HepG2 (cell line): ENCODE results near the gene PLCB2. TPM values are rescaled to one million over a fixed set of nuclear protein-coding genes. Genes with fewer than 3 reads are reported as not detected.

Experiments
- CAMTA2 ChIP-seq: sonication (generic); formaldehyde crosslinking; IDR thresholded peaks from 2 replicates; pipeline ENCODE4 v1.4.0; 2020; ENCODE audit warnings: mild to moderate bottlenecking, missing genetic modification reagents, borderline replicate concordance
- ELF1 ChIP-seq: sonication (generic); formaldehyde crosslinking; IDR thresholded peaks from 2 replicates; pipeline ENCODE4 v1.4.0; 2020; ENCODE audit warnings: missing genetic modification reagents
- GLI4 ChIP-seq: sonication (generic); formaldehyde crosslinking; IDR thresholded peaks from 2 replicates; pipeline ENCODE4 v1.5.1; 2020; ENCODE audit warnings: missing genetic modification reagents, mild to moderate bottlenecking, moderate library complexity, borderline replicate concordance
- KDM4B ChIP-seq: sonication (generic); formaldehyde crosslinking; IDR thresholded peaks from 2 replicates; pipeline ENCODE4 v1.4.0; 2020; ENCODE audit warnings: missing genetic modification reagents
- KLF12 ChIP-seq: sonication (generic); formaldehyde crosslinking; IDR thresholded peaks from 2 replicates; pipeline ENCODE4 v1.4.0; 2020; ENCODE audit warnings: missing genetic modification reagents, borderline replicate concordance
- MED8 ChIP-seq: sonication (generic); formaldehyde crosslinking; IDR thresholded peaks from 2 replicates; pipeline ENCODE4 v1.8.1; 2023; ENCODE audit warnings: mild to moderate bottlenecking, missing genetic modification reagents; ENCODE audit not compliant: insufficient replicate concordance
- MIER3 ChIP-seq: IDR thresholded peaks from 2 replicates; pipeline ENCODE4 v1.6.1; 2016; ENCODE audit warnings: missing compliant biosample characterization, borderline replicate concordance
- MTF1 ChIP-seq: sonication (generic); formaldehyde crosslinking; IDR thresholded peaks from 2 replicates; pipeline ENCODE4 v1.5.0; 2020; ENCODE audit warnings: missing genetic modification reagents
- RBM39 ChIP-seq: fragments of 200-400 bp; formaldehyde crosslinking; IDR thresholded peaks from one replicate; pipeline ENCODE4 v1.6.1; 2018; ENCODE audit warnings: antibody characterized with exemption, mild to moderate bottlenecking, low read depth, low read length; ENCODE audit not compliant: poor library complexity, severe bottlenecking
- TFDP1 ChIP-seq: IDR thresholded peaks from 2 replicates; pipeline ENCODE4 v1.6.1; 2016; ENCODE audit warnings: missing compliant biosample characterization, missing genetic modification reagents, borderline replicate concordance
- THAP9 ChIP-seq: sonication (generic); formaldehyde crosslinking; IDR thresholded peaks from 2 replicates; pipeline ENCODE4; 2020; ENCODE audit warnings: missing genetic modification reagents, mild to moderate bottlenecking, borderline replicate concordance
- UBTF ChIP-seq: sonication (generic); formaldehyde crosslinking; IDR thresholded peaks from 2 replicates; pipeline ENCODE4 v1.4.0; 2020; ENCODE audit warnings: mild to moderate bottlenecking, missing genetic modification reagents
- YEATS4 ChIP-seq: sonication (generic); formaldehyde crosslinking; IDR thresholded peaks from 2 replicates; pipeline ENCODE4 v1.4.0; 2020; ENCODE audit warnings: missing genetic modification reagents, borderline replicate concordance
- ZBTB3 ChIP-seq: sonication (generic); formaldehyde crosslinking; IDR thresholded peaks from 2 replicates; pipeline ENCODE4 v1.4.0; 2020; ENCODE audit warnings: low read depth, mild to moderate bottlenecking, moderate library complexity, missing genetic modification reagents, borderline replicate concordance
- ZMAT3 ChIP-seq: sonication (generic); formaldehyde crosslinking; conservative IDR thresholded peaks from 2 replicates; pipeline ENCODE4 v1.7.0; 2021; ENCODE audit warnings: missing genetic modification reagents
- ZMAT5 ChIP-seq: sonication (generic); formaldehyde crosslinking; IDR thresholded peaks from 2 replicates; pipeline ENCODE4 v1.5.0; 2020; ENCODE audit warnings: mild to moderate bottlenecking, low read depth, missing genetic modification reagents, borderline replicate concordance
- ZNF430 ChIP-seq: sonication (generic); formaldehyde crosslinking; IDR thresholded peaks from 2 replicates; pipeline ENCODE4 v1.9.0; 2021; ENCODE audit warnings: mild to moderate bottlenecking, missing genetic modification reagents
- ZNF44 ChIP-seq: sonication (generic); formaldehyde crosslinking; IDR thresholded peaks from 2 replicates; pipeline ENCODE4 v1.5.1; 2020; ENCODE audit warnings: mild to moderate bottlenecking, missing genetic modification reagents
- ZNF543 ChIP-seq: sonication (generic); formaldehyde crosslinking; IDR thresholded peaks from 2 replicates; pipeline ENCODE4 v1.4.0; 2020; ENCODE audit warnings: mild to moderate bottlenecking, missing genetic modification reagents
- ZNF737 ChIP-seq: sonication (generic); formaldehyde crosslinking; IDR thresholded peaks from 2 replicates; pipeline ENCODE4 v1.5.0; 2020; ENCODE audit warnings: missing genetic modification reagents, mild to moderate bottlenecking, borderline replicate concordance
- ZNF776 ChIP-seq: sonication (generic); formaldehyde crosslinking; IDR thresholded peaks from 2 replicates; pipeline ENCODE4 v1.4.0; 2020; ENCODE audit warnings: mild to moderate bottlenecking, missing genetic modification reagents
- ZSCAN29 ChIP-seq: sonication (generic); formaldehyde crosslinking; conservative IDR thresholded peaks from 2 replicates; pipeline ENCODE4 v1.4.0; 2020; ENCODE audit warnings: mild to moderate bottlenecking, missing genetic modification reagents
- polyA plus RNA-seq, 8 experiments: library from polyadenylated mRNA; depleted of rRNA in 3 of 8; stranded (reverse) in 7 of 8; unstranded in 1 of 8; fragments of >200 nt; fragmentation: Illumina TruSeq in 4 of 8; extraction: Trizol in 4 of 8; gene quantifications; 2 replicates each; pipeline versions ENCODE4 v1.2.1 to v1.2.3, GENCODE V29; 2011 to 2016; ENCODE audit warnings: low read depth in 4 of 8, missing spikeins in 1 of 8, mixed read lengths in 1 of 8; ENCODE audit not compliant: insufficient read depth in 1 of 8
- total RNA-seq, 5 experiments: library from RNA; depleted of rRNA; stranded (reverse); fragments of >200 nt; fragmentation: Illumina TruSeq; extraction: Trizol; gene quantifications; 2 replicates each; pipeline ENCODE4 v1.2.3, GENCODE V29; 2016; ENCODE audit warnings: low read depth in 1 of 5

PLCB2 gene
- total and polyA plus RNA-seq, 2 of the 13 experiments (the other 11 are each of a cell fraction or from before 2014, with no cell fraction given): 0.11 TPM; not detected in 1

GRCh38 chr15:40340038-40340739, 32.5 kb upstream of the PLCB2 start (continued):
- TF ChIP-seq TFDP1 (CRISPR knock-in tag) (0 out of 2 replicates have a peak, but pooled peaks have one; percentile 3), ZNF737 (CRISPR knock-in tag) (no peak), UBTF (CRISPR knock-in tag) (peak; percentile 81), THAP9 (CRISPR knock-in tag) (0 out of 2 replicates have a peak, but pooled peaks have one; percentile 0), ZMAT3 (0 out of 2 replicates have a peak, but pooled peaks have one; percentile 6), CAMTA2 (CRISPR knock-in tag) (0 out of 2 replicates have a peak, but pooled peaks have one; percentile 49), ELF1 (CRISPR knock-in tag) (peak; percentile 33; the same call in 1 of the 2 replicates), ZNF776 (CRISPR knock-in tag) (0 out of 2 replicates have a peak, but pooled peaks have one; percentile 52), ZMAT5 (CRISPR knock-in tag) (no peak), ZNF44 (0 out of 2 replicates have a peak, but pooled peaks have one; percentile 22), KDM4B (CRISPR knock-in tag) (peak; percentile 6; the same call in 1 of the 2 replicates), ZSCAN29 (CRISPR knock-in tag) (0 out of 2 replicates have a peak, but pooled peaks have one; percentile 16), MTF1 (CRISPR knock-in tag) (0 out of 2 replicates have a peak, but pooled peaks have one; percentile 21), KLF12 (CRISPR knock-in tag) (peak; percentile 27; the same call in 1 of the 2 replicates), MIER3 (CRISPR knock-in tag) (no peak), YEATS4 (CRISPR knock-in tag) (0 out of 2 replicates have a peak, but pooled peaks have one; percentile 24), GLI4 (CRISPR knock-in tag) (0 out of 2 replicates have a peak, but pooled peaks have one; percentile 26), ZNF543 (CRISPR knock-in tag) (peak; percentile 54; the same call in 1 of the 2 replicates), MED8 (CRISPR knock-in tag) (peak; percentile 16), ZNF430 (peak; percentile 46; the same call in 1 of the 2 replicates), ZBTB3 (CRISPR knock-in tag) (0 out of 2 replicates have a peak, but pooled peaks have one; percentile 53), RBM39 (no peak)
